Esophagus muscularis mucosa (tissue), 4 donors: ENCODE data around the gene ZNF786.

ENCODE experiments used
- CTCF ChIP-seq, 3 experiments: fragments of 200-600 bp in 2 of 3; fragments of 450-650 bp in 1 of 3; sonication (generic) in 2 of 3; IDR thresholded peaks; one replicate each; pipeline ENCODE4 v1.5.1; 2017 to 2019; ENCODE audit warnings: antibody characterized with exemption in 3 of 3, mild to moderate bottlenecking in 2 of 3, moderate library complexity in 1 of 3
- EP300 ChIP-seq: sonication (generic); formaldehyde crosslinking; IDR thresholded peaks from one replicate; pipeline ENCODE4 v1.6.1; 2017; ENCODE audit warnings: antibody characterized with exemption
- POLR2A ChIP-seq: fragments of 450-650 bp; IDR thresholded peaks from one replicate; pipeline ENCODE4 v1.6.1; 2017; ENCODE audit warnings: antibody characterized with exemption, moderate library complexity, mild to moderate bottlenecking, low read depth
- POLR2AphosphoS5 ChIP-seq, 2 donors: sonication (generic); formaldehyde crosslinking; IDR thresholded peaks; one replicate each; pipeline ENCODE4 v1.6.1; 2017; ENCODE audit warnings: antibody characterized with exemption in 2 of 2

- TF ChIP-seq CTCF (IDR thresholded peaks at IDR 0.05) (no peak), POLR2A (no peak), POLR2AphosphoS5 (IDR thresholded peaks at IDR 0.05) (no peak), EP300 (no peak)
These were observed 6.6 kb upstream of the ZNF786 start for GRCh38 chr7:149097088-149097487.
